Measurements from ENCODE around the gene SRRM2. TPM values are rescaled to one million over a fixed set of nuclear protein-coding genes. Genes with fewer than 3 reads are reported as not detected.

The SRRM2 gene
- total RNA-seq, 1 donor from 2014 or later = 660 TPM

DNA sequence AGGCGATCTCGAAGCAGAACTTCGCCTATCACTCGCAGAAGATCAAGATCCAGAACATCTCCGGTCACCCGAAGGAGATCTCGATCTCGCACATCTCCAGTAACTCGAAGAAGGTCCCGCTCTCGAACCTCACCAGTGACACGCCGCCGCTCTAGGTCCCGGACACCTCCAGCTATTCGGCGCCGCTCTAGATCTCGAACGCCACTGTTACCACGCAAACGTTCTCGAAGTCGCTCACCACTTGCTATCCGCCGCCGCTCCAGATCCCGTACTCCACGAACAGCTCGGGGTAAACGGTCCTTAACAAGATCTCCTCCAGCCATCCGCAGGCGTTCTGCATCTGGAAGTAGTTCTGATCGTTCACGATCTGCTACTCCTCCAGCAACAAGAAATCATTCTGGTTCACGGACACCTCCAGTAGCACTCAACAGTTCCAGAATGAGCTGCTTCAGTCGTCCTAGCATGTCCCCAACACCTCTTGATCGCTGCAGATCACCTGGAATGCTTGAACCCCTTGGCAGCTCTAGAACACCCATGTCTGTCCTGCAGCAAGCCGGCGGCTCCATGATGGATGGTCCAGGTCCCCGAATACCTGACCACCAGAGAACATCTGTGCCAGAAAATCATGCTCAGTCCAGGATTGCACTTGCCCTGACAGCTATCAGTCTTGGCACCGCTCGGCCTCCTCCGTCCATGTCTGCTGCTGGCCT lies 14.1 kb downstream of the SRRM2 start:
- H3K9me3 ChIP-seq = no peaks in the 10 kb centered on the region
- DNase-seq (no peak), ATAC-seq (no peak)
- no peaks in the 10 kb centered on the region for H3K27me3 ChIP-seq
- H3K36me3 ChIP-seq = peaks cover 100% of the 10 kb centered on the region
- no peak overlapping the region for H3K4me3 ChIP-seq
- no peak overlapping the region for H3K27ac ChIP-seq
- intact Hi-C loops (cut with DNase I) = no loop called here
- H3K4me1 ChIP-seq = no peaks in the 10 kb centered on the region
- TF ChIP-seq, protein P1, sequence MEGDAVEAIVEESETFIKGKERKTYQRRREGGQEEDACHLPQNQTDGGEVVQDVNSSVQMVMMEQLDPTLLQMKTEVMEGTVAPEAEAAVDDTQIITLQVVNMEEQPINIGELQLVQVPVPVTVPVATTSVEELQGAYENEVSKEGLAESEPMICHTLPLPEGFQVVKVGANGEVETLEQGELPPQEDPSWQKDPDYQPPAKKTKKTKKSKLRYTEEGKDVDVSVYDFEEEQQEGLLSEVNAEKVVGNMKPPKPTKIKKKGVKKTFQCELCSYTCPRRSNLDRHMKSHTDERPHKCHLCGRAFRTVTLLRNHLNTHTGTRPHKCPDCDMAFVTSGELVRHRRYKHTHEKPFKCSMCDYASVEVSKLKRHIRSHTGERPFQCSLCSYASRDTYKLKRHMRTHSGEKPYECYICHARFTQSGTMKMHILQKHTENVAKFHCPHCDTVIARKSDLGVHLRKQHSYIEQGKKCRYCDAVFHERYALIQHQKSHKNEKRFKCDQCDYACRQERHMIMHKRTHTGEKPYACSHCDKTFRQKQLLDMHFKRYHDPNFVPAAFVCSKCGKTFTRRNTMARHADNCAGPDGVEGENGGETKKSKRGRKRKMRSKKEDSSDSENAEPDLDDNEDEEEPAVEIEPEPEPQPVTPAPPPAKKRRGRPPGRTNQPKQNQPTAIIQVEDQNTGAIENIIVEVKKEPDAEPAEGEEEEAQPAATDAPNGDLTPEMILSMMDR (IDR thresholded peaks at IDR 0.05) = no peak

DNA sequence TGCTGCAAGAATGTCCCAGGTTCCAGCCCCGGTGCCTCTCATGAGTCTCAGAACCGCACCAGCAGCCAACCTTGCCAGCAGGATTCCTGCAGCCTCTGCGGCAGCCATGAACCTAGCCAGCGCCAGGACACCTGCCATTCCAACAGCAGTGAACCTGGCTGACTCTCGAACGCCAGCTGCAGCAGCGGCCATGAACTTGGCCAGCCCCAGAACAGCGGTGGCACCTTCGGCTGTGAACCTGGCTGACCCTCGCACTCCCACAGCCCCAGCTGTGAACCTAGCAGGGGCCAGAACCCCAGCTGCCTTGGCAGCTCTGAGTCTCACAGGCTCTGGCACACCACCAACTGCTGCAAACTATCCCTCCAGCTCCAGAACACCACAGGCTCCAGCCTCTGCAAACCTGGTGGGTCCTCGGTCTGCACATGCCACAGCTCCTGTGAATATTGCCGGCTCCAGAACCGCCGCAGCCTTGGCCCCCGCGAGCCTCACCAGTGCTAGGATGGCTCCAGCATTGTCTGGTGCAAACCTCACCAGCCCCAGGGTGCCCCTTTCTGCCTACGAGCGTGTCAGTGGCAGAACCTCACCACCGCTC lies 14.8 kb downstream of the SRRM2 start:
- ATAC-seq (no peak), DNase-seq (no peak)
- Histone ChIP-seq H3K9me3 (no peaks in the 10 kb centered on the region), H3K36me3 (peaks cover 100% of the 10 kb centered on the region), H3K27me3 (no peaks in the 10 kb centered on the region), H3K4me3 (no peak overlapping the region), H3K27ac (no peak overlapping the region), H3K4me1 (no peaks in the 10 kb centered on the region)
- intact Hi-C loops (cut with DNase I) = no loop called here
- TF ChIP-seq, protein P1 (IDR thresholded peaks at IDR 0.05) = no peak

DNA sequence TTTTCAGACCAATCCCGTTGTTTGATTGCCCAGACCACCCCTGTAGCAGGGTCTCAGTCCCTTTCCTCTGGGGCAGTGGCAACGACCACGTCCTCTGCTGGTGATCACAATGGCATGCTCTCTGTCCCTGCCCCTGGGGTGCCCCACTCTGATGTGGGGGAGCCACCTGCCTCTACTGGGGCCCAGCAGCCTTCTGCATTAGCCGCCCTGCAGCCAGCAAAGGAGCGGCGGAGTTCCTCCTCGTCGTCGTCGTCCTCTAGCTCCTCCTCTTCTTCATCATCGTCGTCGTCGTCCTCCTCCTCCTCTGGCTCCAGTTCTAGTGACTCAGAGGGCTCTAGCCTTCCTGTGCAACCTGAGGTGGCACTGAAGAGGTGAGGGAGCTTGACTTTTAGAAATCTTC lies 15.5 kb downstream of the SRRM2 start:
- DNase-seq = no peak
- Histone ChIP-seq H3K4me3 (no peak overlapping the region), H3K27ac (no peak overlapping the region)

DNA sequence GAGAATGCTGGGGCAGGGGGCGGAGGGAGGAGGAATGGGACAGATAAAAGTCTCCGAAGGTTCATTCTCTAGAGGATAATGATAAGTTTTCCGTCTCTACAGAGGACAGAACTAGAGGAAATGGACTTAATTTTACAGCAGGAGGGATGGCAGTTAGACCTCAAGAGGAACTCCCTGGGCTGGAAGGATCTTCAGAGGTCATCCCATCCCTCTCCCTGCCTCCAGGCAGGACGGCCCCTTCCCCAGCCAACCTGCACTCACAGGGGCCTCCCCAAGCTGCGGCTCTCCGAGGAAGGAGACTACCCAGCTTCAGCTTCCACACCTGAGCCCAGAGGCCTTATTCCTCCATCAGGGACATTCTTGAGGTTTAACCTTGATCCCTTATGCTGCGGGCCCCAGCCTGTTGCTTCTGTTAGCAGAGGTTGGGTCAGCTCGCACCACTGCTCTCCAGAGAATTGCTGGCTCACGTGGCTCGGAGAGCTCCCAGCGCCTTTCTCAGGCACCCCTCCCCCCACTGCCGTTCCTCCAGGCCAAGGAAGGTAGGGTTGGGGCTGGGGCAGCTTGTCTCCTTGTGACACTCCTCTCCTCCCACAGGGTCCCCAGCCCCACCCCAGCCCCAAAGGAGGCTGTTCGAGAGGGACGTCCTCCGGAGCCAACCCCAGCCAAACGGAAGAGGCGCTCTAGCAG lies 16.1 kb downstream of the SRRM2 start:
- Histone ChIP-seq H3K36me3 (peaks cover 97% of the 10 kb centered on the region), H3K4me1 (no peaks in the 10 kb centered on the region), H3K9me3 (no peaks in the 10 kb centered on the region), H3K27ac (no peak overlapping the region), H3K27me3 (no peaks in the 10 kb centered on the region), H3K4me3 (no peak overlapping the region)
- TF ChIP-seq, protein P1 (IDR thresholded peaks at IDR 0.05) = no peak
- ATAC-seq (no peak), DNase-seq (no peak)
- intact Hi-C loops (cut with DNase I) = no loop called here

More for the DNA sequence above, 15.5 kb downstream of the SRRM2 start:
- TF ChIP-seq, protein P1 (IDR thresholded peaks at IDR 0.05) = no peak
- H3K9me3 ChIP-seq = no peaks in the 10 kb centered on the region
- no peak for ATAC-seq
- no peaks in the 10 kb centered on the region for H3K27me3 ChIP-seq
- H3K36me3 ChIP-seq = peaks cover 97% of the 10 kb centered on the region
- H3K4me1 ChIP-seq = no peaks in the 10 kb centered on the region
- intact Hi-C loops (cut with DNase I) = no loop called here

DNA sequence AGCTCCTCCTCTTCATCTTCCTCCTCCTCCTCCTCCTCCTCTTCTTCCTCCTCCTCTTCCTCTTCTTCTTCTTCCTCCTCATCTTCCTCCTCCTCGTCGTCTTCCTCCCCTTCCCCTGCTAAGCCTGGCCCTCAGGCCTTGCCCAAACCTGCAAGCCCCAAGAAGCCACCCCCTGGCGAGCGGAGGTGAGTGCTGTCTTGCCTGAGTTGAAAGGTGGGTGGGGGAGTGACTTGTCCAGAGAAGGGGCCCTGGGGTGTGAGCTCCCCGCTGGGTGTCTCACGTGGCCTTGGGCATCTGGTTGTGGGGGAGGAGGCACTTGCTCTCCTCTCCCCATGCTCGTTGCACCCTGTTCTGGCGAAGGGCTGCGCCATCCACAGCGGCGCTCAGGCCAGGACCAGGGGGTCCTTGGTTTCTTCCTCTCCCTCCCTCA lies 16.7 kb downstream of the SRRM2 start:
- no peaks in the 10 kb centered on the region for H3K9me3 ChIP-seq
- no peak overlapping the region for H3K27ac ChIP-seq
- no peak for ATAC-seq
- intact Hi-C loops (cut with DNase I) = no loop called here
- H3K4me1 ChIP-seq = no peaks in the 10 kb centered on the region
- DNase-seq = peak; percentile 63
- H3K27me3 ChIP-seq = no peaks in the 10 kb centered on the region
- peaks cover 97% of the 10 kb centered on the region for H3K36me3 ChIP-seq
- H3K4me3 ChIP-seq = no peak overlapping the region
- TF ChIP-seq, protein P1 (IDR thresholded peaks at IDR 0.05) = no peak

All from upper lobe of right lung (tissue), 1 donor.